Stomach (tissue), 4 donors: ENCODE measurements around the gene ITSN2.

ENCODE experiments used
- CTCF ChIP-seq, 7 experiments: fragments of 450-650 bp in 4 of 7; fragments of 200-600 bp in 3 of 7; sonication (generic) in 3 of 7; IDR thresholded peaks; one replicate each; pipeline ENCODE4 v1.5.1; 2016 to 2019; ENCODE audit warnings: antibody characterized with exemption in 7 of 7, control low read depth in 2 of 7, mild to moderate bottlenecking in 1 of 7
- POLR2A ChIP-seq, 4 donors: fragments of 450-650 bp; IDR thresholded peaks; one replicate each; pipeline ENCODE4 v1.6.1; 2016; ENCODE audit warnings: antibody characterized with exemption in 4 of 4, control low read depth in 2 of 4, mild to moderate bottlenecking in 1 of 4, moderate library complexity in 1 of 4
- POLR2AphosphoS5 ChIP-seq, 3 donors: sonication (generic); formaldehyde crosslinking; IDR thresholded peaks; one replicate each; pipeline ENCODE4 v1.6.1; 2016; ENCODE audit warnings: antibody characterized with exemption in 3 of 3

DNA sequence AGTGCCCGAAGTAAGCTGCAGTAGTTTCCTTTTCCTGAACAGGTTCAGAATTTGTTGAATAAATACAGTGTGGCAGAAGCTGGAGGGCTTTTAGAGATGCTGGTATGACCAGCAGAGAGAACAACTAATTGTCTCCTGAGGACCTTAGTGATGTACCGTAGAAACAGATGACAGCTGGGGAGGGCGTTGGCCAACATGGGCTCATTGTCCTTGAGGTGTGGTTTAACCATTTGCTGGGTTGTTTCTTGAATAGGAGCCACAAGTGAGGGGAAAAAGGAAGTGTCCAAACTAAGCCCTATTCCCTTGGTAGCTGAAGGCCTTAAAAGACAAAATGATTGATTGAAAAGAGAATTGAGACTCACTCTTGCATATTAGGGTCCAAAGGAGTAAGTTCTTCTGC, 197.2 kb downstream of the ITSN2 start:
- TF ChIP-seq POLR2AphosphoS5 (IDR thresholded peaks at IDR 0.05) (no peak), POLR2A (IDR thresholded peaks at IDR 0.05) (no peak), CTCF (IDR thresholded peaks at IDR 0.05) (no peak)
